HL-60/S4 (cell line): Measurements from ENCODE around the gene MRPL1.
"Not testable (repeated sequence)": the region's sequence is repeated elsewhere in the genome, so short reads cannot be mapped to it uniquely, and the experiment has no call there.

Experiments used
- in situ Hi-C: fragments of 300-500 bp; cut with MboI; formaldehyde crosslinking; loops from 2 replicates; pipeline ENCODE4 v1.14.3; 2022; ENCODE audit warnings: low sequenced_read_pairs

MRPL1 gene

GRCh38 chr4:77963004-77963403 is 100.4 kb downstream of the MRPL1 start:
- in situ Hi-C loops: no loop called here

GRCh38 chr4:77973657-77974056 is 111.0 kb downstream of the MRPL1 start:
- in situ Hi-C loops: not testable (repeated sequence)

GRCh38 chr4:77982900-77983540 is 120.4 kb downstream of the MRPL1 start:
- in situ Hi-C loops: not testable (repeated sequence)

GRCh38 chr4:77983612-77984311 is 121.1 kb downstream of the MRPL1 start:
- in situ Hi-C loops: not testable (repeated sequence)

GRCh38 chr4:77989968-77990367 is 127.3 kb downstream of the MRPL1 start:
- in situ Hi-C loops: no loop called here

- in situ Hi-C loops: no loop called here
Observed at GRCh38 chr4:77990456-77990855, 127.8 kb downstream of the MRPL1 start.

- in situ Hi-C loops: no loop called here
Observed at GRCh38 chr4:77990904-77991358, 128.3 kb downstream of the MRPL1 start.

GRCh38 chr4:77992581-77992980 is 130.0 kb downstream of the MRPL1 start:
- in situ Hi-C loops: no loop called here

- in situ Hi-C loops: no loop called here
Observed at GRCh38 chr4:77994194-77994721, 131.6 kb downstream of the MRPL1 start.

GRCh38 chr4:77996076-77996475 is 133.4 kb downstream of the MRPL1 start:
- in situ Hi-C loops: no loop called here

- in situ Hi-C loops: no loop called here
Observed at GRCh38 chr4:78001531-78001930, 138.9 kb downstream of the MRPL1 start.

- in situ Hi-C loops: no loop called here
Observed at GRCh38 chr4:78002260-78002659, 139.6 kb downstream of the MRPL1 start.
